ENCODE data around the gene FRS3.
"Not testable (repeated sequence)": the region's sequence is repeated elsewhere in the genome, so short reads cannot be mapped to it uniquely, and the experiment has no call there.

Gene FRS3

DNA sequence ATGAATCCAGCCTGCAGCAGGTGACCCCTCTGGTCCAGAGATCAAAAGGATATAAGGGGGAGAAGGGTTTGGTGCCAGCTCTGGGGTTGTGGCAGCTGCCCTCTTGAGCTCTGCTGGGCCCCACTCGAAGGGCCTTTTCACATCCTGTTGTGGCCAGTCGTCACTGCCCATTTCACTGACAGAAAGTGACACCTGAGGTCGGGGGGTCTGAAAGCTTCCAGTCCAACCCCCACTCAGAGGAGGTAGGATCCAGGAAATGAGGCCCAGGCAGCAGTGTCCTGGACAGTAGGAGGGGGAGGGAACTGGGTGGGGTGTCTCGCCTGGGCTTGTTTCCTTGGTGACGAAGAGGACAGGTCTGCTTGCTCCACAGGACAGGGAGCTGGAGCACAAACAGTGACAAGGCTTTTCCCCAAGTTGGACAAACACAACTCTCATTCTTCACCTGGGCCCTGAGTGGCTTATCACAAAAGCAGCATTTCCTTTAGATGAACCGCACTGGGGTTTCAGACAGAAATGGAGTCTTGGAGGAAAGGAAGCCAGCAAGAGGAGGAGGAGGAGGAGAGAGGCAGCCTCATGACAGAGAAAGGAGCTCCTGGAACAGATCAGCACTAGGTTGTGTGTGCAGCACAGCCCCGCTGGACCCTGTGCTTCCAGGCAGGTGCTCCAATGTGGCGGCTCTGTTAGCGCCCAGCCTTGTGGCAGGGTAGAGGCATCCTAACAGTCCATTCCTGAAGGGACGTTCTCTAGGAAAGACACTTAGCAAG is 11.0 kb downstream of the FRS3 start:
- DNase-seq = no peak

DNA sequence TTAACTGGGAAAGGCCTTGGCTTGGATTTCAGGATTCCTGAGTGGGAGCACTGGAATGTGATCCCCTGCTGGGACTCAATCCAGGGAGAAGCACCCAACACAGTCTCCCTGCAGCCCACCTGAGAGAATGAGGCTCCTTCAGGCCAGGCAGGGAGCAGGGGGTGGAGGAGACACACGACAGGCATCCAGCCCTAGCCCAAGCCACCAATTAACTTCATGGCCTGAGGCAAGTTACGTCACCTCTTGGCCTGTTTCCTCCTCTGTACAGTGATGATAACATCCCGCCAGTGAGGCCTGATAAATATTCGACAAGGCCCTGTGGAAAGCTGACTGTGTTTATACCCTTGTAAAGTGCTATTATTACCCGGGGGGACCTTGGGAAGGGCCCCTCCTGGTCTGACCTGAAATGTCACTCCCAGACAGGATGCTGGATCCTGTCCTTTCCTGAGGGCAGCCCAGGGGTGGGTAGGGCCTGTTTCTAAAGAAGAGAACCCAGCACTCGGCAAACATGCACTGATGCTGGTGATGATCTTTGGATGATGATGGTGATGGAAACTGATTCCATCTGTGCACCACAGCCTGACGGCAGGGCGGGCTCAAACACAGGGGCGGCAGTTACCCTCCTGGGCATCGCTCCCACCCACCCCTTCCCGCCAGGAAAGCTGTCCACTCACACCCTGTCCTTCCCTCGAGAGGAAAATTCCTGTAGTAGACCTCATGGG is 12.4 kb downstream of the FRS3 start:
- DNase-seq = no peak

DNA sequence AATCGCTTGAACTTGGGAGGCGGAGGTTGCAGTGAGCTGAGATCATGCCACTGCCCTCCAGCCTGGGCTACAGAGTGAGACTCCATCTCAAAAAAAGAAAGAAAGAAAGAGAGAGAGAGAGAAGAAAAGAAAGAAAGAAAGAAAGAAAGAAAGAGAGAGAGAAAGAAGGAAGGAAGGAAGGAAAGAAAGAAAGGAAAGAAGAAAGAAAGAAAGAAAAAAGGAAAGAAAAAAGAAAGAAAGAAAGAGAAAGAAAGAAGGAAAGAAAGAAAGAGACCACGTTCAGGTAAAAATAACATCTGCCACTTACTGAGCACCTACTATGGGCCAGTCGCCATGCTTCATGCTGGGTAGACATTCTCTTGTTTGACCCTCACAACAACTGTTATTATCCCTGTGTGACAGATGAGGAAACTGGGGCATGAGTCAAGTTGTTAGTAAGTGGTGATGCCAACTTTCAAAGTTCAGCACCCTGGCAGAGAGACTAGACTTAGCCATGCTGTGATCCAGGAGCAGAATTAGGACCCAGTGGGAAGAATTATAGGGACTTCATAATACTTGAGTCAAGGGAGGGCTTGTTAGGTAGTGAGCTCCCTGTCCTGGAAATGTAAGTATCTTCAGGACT is 13.5 kb downstream of the FRS3 start:
- not testable (repeated sequence) for DNase-seq

- DNase-seq = no peak
Observed at GRCh38 chr6:41763470-41763869, 16.2 kb downstream of the FRS3 start.

DNA sequence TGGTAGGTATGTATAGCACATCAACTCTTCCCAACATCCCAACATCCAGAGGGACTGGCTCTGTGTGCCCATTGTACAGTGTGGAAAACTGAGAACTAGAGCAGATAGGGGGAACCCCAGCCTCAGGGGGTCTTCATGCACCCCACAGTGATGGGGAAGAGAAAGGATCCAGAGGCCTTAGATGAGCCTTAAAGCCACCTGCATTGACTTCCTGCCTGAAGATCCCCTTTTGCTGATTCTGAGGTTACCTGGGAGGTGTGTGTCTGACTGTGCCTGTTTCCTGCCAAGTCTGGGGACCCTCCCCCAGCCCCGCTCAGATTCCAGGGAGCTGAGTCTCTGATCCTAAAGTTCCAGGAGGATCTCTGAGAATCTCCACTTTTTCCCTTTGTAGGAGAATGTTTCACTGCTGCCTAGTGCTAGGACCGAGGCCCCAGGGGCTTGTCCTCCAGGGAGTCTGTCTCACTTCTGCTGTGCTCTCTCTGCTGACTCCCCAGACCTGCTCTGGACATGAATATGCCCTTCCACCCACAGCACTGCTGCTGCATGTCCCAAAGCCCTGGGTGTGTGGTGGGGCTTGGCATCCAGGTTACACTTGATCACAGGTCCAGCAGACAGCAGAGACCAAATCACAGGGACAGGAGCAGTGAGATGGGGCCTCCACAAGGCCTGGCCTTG is 19.7 kb downstream of the FRS3 start:
- DNase-seq = no peak

- DNase-seq = no peak
Observed at GRCh38 chr6:41759106-41759904, 20.4 kb downstream of the FRS3 start.

GRCh38 chr6:41758641-41759035 is 21.1 kb downstream of the FRS3 start:
- DNase-seq = no peak

- DNase-seq = no peak
Observed at GRCh38 chr6:41757931-41758640, 21.6 kb downstream of the FRS3 start.

DNA sequence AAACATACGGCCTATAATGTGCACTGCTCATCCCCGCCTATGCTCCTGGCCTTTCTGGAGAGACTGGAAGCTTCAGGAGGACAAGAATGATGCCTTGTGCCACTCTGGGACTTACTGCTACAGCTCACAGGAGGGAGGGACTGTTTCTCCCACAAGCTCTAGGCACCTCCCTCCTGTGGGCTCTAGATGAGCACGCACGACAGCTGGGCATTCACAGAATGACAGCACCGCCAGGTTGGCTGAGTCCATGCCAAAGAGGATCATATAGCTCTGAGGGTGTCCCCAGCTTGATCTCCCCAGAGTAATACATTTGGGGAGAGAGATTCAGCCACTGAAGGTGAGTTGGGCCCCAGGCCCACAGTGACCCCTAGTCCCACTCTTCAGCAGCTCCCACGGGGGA is 22.4 kb downstream of the FRS3 start:
- DNase-seq = no peak

- DNase-seq = no peak
Observed at GRCh38 chr6:41756354-41756753, 23.3 kb downstream of the FRS3 start.

DNA sequence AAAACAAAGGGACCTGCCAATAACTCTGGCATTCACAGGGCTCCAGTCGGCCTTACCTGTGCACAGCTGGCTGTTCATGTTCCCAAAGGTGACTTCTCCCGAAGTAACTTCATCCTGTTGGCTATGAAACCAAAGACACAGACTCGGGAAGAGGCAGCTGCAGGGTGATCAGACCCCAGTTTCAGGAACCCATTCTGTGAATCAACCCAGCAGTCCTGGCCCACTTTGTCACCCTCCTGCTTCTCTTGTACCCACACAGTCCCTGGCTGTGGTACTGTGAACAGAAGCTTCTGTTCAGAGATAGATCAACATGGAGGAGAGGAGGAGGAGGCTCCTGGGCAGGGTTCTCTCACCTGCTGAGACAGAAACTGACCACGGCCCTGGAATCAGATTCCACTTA is 23.8 kb downstream of the FRS3 start:
- no peak for DNase-seq

DNA sequence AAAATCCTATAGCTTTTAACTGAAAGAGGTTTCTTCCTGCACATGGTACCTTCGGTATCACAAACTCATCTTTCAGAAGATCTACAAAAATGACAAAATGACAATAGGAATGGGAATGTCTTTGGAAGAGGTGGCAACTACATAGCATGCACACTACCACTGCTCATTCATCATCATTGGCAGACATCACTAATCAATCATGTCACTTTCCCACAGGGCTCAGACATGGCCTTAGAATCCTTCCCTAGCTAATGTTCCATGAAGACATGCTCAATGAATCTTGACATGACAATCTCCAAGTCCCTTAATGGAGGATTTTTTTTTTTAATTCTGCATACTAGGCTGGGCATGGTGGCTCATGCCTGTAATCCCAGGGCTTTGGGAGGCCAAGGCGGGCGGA is 29.3 kb downstream of the FRS3 start:
- no peak for DNase-seq

DNA sequence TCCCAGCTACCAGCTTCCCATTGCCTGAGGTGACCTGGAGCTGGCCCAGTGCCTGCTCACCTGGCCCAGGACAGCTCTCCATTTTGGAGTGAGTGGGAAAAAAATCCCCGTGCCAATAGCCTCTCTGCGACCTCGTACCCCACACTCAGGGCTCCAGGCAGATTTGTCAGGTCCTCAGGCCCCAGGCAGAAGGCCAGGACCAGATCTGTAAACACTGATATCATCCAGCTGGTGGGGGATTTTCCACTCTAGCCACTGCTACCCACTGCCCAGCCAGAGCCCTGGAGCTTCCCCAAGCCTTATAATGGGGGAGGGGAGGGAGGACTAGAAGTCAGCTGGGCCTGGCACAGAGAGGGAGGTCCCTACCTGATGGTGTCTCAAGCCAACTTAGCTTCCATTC is 31.2 kb downstream of the FRS3 start:
- DNase-seq = no peak

DNA sequence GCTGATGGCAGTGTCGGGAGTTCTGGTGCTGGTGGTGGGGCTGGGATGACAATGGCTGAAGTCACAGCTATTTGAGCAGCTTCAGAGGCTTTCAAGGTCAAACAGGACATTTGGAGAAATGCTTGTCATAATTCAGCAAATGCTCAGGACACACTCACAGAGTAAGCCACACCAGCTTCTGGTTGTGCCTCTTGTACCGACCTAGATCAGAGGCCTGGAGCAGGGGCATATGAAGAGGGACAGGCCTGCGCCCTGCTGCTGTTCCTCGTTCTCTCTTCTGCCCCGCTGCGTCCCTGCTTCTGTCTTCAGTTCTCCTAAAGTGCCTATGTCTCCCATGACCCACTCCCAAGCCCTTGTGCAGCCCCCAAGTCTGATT is 31.6 kb downstream of the FRS3 start:
- DNase-seq = no peak

- DNase-seq = no peak
Observed at GRCh38 chr6:41747256-41748101, 32.2 kb downstream of the FRS3 start, which contains the start of gene PGC. Gene PGC (minus strand): TSS chr6:41747397. CDS start chr6:41747334, 63 bp downstream.

DNA sequence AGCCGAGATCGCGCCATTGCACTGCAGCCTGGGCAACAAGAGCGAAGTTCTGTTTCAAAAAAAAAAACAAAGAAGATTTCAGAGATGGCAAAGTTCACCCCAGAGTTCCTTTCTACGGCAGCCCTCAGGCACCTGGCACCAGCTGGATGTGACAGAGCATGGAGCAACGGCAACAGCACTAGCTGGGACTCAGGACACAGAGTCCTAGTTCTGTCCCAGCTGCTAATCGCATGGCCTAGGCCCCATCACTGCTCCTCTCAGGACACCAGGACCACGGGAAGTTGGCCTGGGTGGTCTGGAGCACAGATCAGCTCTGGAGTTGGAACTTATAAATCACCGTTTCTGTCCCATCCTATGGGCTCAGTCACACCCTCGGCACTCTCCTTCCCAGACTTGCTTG is 33.6 kb downstream of the FRS3 start:
- no peak for DNase-seq

GRCh38 chr6:41744236-41744787 is 35.4 kb downstream of the FRS3 start:
- no peak for DNase-seq

- DNase-seq = no peak
Observed at GRCh38 chr6:41743406-41744235, 36.1 kb downstream of the FRS3 start.

- DNase-seq = no peak
Observed at GRCh38 chr6:41741625-41742490, 37.8 kb downstream of the FRS3 start.
